Stomach smooth muscle (tissue), 2 donors: ENCODE data around the gene PYCR2.

Experiments used
- H3K27ac ChIP-seq: one replicate; pipeline ENCODE4 v1.7.0; 2013; ENCODE audit warnings: mild to moderate bottlenecking, low read length, inconsistent platforms
- H3K27me3 ChIP-seq, 2 donors: one replicate each; pipeline ENCODE4 v1.7.0; 2013; ENCODE audit warnings: low read length in 2 of 2; ENCODE audit not compliant: insufficient read depth in 2 of 2, control insufficient read depth in 1 of 2
- H3K36me3 ChIP-seq, 2 donors: one replicate each; pipeline ENCODE4 v1.7.0; 2013; ENCODE audit warnings: low read length in 2 of 2; ENCODE audit not compliant: control insufficient read depth in 2 of 2, insufficient read depth in 2 of 2
- H3K4me1 ChIP-seq: one replicate; pipeline ENCODE4 v1.7.0; 2013; ENCODE audit warnings: low read length; ENCODE audit not compliant: control insufficient read depth, insufficient read depth
- H3K4me3 ChIP-seq, 2 donors: one replicate each; pipeline ENCODE4 v1.7.0; 2013; ENCODE audit warnings: low read length in 2 of 2
- H3K9ac ChIP-seq, 2 donors: one replicate each; pipeline ENCODE4 v1.7.0; 2013; ENCODE audit warnings: low read length in 2 of 2, mild to moderate bottlenecking in 1 of 2
- H3K9me3 ChIP-seq, 2 donors: one replicate each; pipeline ENCODE4 v1.7.0; 2013; ENCODE audit warnings: low read length in 2 of 2; ENCODE audit not compliant: control insufficient read depth in 2 of 2
- donor health status: healthy.
- donor health status: Pancreatic carcinoma.

The PYCR2 gene

GRCh38 chr1:225958041-225958440 is 34.0 kb upstream of the PYCR2 start:
- Histone ChIP-seq H3K4me3 (no peak overlapping the region), H3K9me3 (no peaks in the 10 kb centered on the region)

GRCh38 chr1:225954753-225955152 is 30.7 kb upstream of the PYCR2 start:
- Histone ChIP-seq H3K27me3 (peaks cover 4% of the 10 kb centered on the region in 2 donors), H3K36me3 (no peaks in the 10 kb centered on the region), H3K27ac (no peak overlapping the region), H3K4me1 (no peaks in the 10 kb centered on the region), H3K9ac (no peak overlapping the region), H3K4me3 (no peak overlapping the region), H3K9me3 (no peaks in the 10 kb centered on the region)

More at GRCh38 chr1:225958041-225958440, 34.0 kb upstream of the PYCR2 start:
- Histone ChIP-seq H3K4me1 (no peaks in the 10 kb centered on the region), H3K36me3 (no peaks in the 10 kb centered on the region), H3K27me3 (peaks cover 5% of the 10 kb centered on the region in 2 donors), H3K27ac (no peak overlapping the region), H3K9ac (no peak overlapping the region)

GRCh38 chr1:225953315-225953714 is 29.3 kb upstream of the PYCR2 start:
- Histone ChIP-seq H3K27ac (no peak overlapping the region), H3K36me3 (no peaks in the 10 kb centered on the region), H3K4me1 (no peaks in the 10 kb centered on the region), H3K9ac (no peak overlapping the region), H3K4me3 (no peak overlapping the region), H3K9me3 (no peaks in the 10 kb centered on the region), H3K27me3 (peaks cover 4% of the 10 kb centered on the region in 2 donors)

- no peak overlapping the region for H3K27ac ChIP-seq
- H3K27me3 ChIP-seq = peaks cover 4% of the 10 kb centered on the region in 2 donors
- no peak overlapping the region for H3K9ac ChIP-seq
- H3K9me3 ChIP-seq = no peaks in the 10 kb centered on the region
- H3K4me3 ChIP-seq = no peak overlapping the region
- H3K36me3 ChIP-seq = no peaks in the 10 kb centered on the region
- no peaks in the 10 kb centered on the region for H3K4me1 ChIP-seq
Observed at GRCh38 chr1:225950905-225951497, 27.0 kb upstream of the PYCR2 start.

- H3K36me3 ChIP-seq = no peaks in the 10 kb centered on the region
- H3K27me3 ChIP-seq = peaks cover 2 to 4% of the 10 kb centered on the region in 2 donors
- no peak overlapping the region for H3K27ac ChIP-seq
- no peaks in the 10 kb centered on the region for H3K4me1 ChIP-seq
- no peak overlapping the region for H3K9ac ChIP-seq
- no peak overlapping the region for H3K4me3 ChIP-seq
- H3K9me3 ChIP-seq = no peaks in the 10 kb centered on the region
Observed at GRCh38 chr1:225949041-225949440, 25.0 kb upstream of the PYCR2 start.

GRCh38 chr1:225946803-225947202 is 22.8 kb upstream of the PYCR2 start:
- Histone ChIP-seq H3K9ac (no peak overlapping the region), H3K9me3 (no peaks in the 10 kb centered on the region), H3K4me1 (peaks cover 2% of the 10 kb centered on the region), H3K27me3 (peaks cover 2 to 4% of the 10 kb centered on the region in 2 donors), H3K4me3 (no peak overlapping the region), H3K36me3 (no peaks in the 10 kb centered on the region), H3K27ac (no peak overlapping the region)

- H3K4me1 ChIP-seq = peaks cover 5% of the 10 kb centered on the region
- no peaks in the 10 kb centered on the region for H3K36me3 ChIP-seq
- no peak overlapping the region for H3K9ac ChIP-seq
- H3K4me3 ChIP-seq = no peak overlapping the region
- no peak overlapping the region for H3K27ac ChIP-seq
- peaks cover 2 to 4% of the 10 kb centered on the region in 2 donors for H3K27me3 ChIP-seq
- no peaks in the 10 kb centered on the region for H3K9me3 ChIP-seq
Observed at GRCh38 chr1:225946082-225946620, 22.1 kb upstream of the PYCR2 start.

- Histone ChIP-seq H3K9me3 (no peaks in the 10 kb centered on the region), H3K36me3 (no peaks in the 10 kb centered on the region), H3K9ac (no peak overlapping the region), H3K4me1 (peaks cover 10% of the 10 kb centered on the region), H3K27me3 (peaks cover 0 to 4% of the 10 kb centered on the region in 2 donors), H3K4me3 (no peak overlapping the region), H3K27ac (no peak overlapping the region)
Observed at GRCh38 chr1:225945564-225945963, 21.5 kb upstream of the PYCR2 start.

- H3K27me3 ChIP-seq = no peaks in the 10 kb centered on the region
- no peak overlapping the region for H3K27ac ChIP-seq
- no peak overlapping the region for H3K4me3 ChIP-seq
- peaks cover 13% of the 10 kb centered on the region for H3K4me1 ChIP-seq
- H3K9ac ChIP-seq = no peak overlapping the region
- H3K36me3 ChIP-seq = no peaks in the 10 kb centered on the region
- H3K9me3 ChIP-seq = no peaks in the 10 kb centered on the region
Observed at GRCh38 chr1:225944951-225945350, 20.9 kb upstream of the PYCR2 start.

GRCh38 chr1:225944387-225944786 is 20.3 kb upstream of the PYCR2 start:
- Histone ChIP-seq H3K27me3 (no peaks in the 10 kb centered on the region), H3K4me3 (no peak overlapping the region), H3K27ac (no peak overlapping the region), H3K4me1 (peaks cover 13% of the 10 kb centered on the region), H3K36me3 (no peaks in the 10 kb centered on the region), H3K9ac (no peak overlapping the region), H3K9me3 (no peaks in the 10 kb centered on the region)

GRCh38 chr1:225943582-225943981 is 19.5 kb upstream of the PYCR2 start:
- H3K36me3 ChIP-seq = no peaks in the 10 kb centered on the region
- no peaks in the 10 kb centered on the region for H3K9me3 ChIP-seq
- no peaks in the 10 kb centered on the region for H3K27me3 ChIP-seq
- H3K4me1 ChIP-seq = peaks cover 13% of the 10 kb centered on the region
- no peak overlapping the region for H3K9ac ChIP-seq
- no peak overlapping the region for H3K27ac ChIP-seq
- no peak overlapping the region for H3K4me3 ChIP-seq
